CD8-positive, alpha-beta memory T cell (primary cell): Measurements from ENCODE around the gene SPNS2. TPM values are rescaled to one million over a fixed set of nuclear protein-coding genes. Genes with fewer than 3 reads are reported as not detected.
A peak's percentile ranks its signal among the peaks of the same experiment; 100 is the strongest.

Experiments used
- CTCF ChIA-PET: fragments of 350-600 bp; sonication (Branson Sonifier 250); formaldehyde crosslinking; loops from one replicate; lab custom pipeline; 2021; ENCODE audit warnings: antibody characterized with exemption; lab: Charles Lee
- POLR2A ChIA-PET: fragments of 350-600 bp; sonication (Branson Sonifier 250); formaldehyde crosslinking; loops from one replicate; lab custom pipeline; 2021; ENCODE audit warnings: antibody characterized with exemption; lab: Charles Lee
- DNase-seq, 5 donors: peaks; one replicate each; pipeline versions ENCODE4 v3.0.0 to v3.0.0-alpha.2; 2020 to 2022; ENCODE audit warnings: mixed read lengths in 1 of 5
- H3K27ac ChIP-seq: one replicate; pipeline ENCODE4 v1.7.0; 2013; ENCODE audit warnings: low read depth, mild to moderate bottlenecking, low read length, moderate library complexity
- H3K27me3 ChIP-seq: 2 replicates; pipeline ENCODE4 v1.7.0; 2013; ENCODE audit warnings: low read length, mild to moderate bottlenecking; ENCODE audit not compliant: insufficient read depth, poor library complexity, severe bottlenecking
- H3K36me3 ChIP-seq: 2 replicates; pipeline ENCODE4 v1.7.0; 2013; ENCODE audit warnings: mild to moderate bottlenecking, low read length, moderate library complexity; ENCODE audit not compliant: insufficient read depth
- H3K4me1 ChIP-seq: 2 replicates; pipeline ENCODE4 v1.7.0; 2013; ENCODE audit warnings: mild to moderate bottlenecking, low read length, moderate library complexity; ENCODE audit not compliant: insufficient read depth
- H3K4me3 ChIP-seq: 2 replicates; pipeline ENCODE4 v1.7.0; 2013; ENCODE audit warnings: mild to moderate bottlenecking, low read length
- H3K9me3 ChIP-seq: 2 replicates; pipeline ENCODE4 v1.7.0; 2013; ENCODE audit warnings: mild to moderate bottlenecking, low read length
- H3K27ac Mint-ChIP-seq, 8 donors: one replicate each; pipeline ENCODE4 v1.8.0; 2020 to 2021; ENCODE audit warnings: mixed read lengths in 8 of 8, mild to moderate bottlenecking in 6 of 8, inconsistent platforms in 3 of 8, moderate library complexity in 3 of 8
- H3K27me3 Mint-ChIP-seq, 2 donors: one replicate each; pipeline ENCODE4 v1.8.0; 2020 to 2021; ENCODE audit warnings: mixed read lengths in 2 of 2, mild to moderate bottlenecking in 1 of 2, moderate library complexity in 1 of 2
- H3K36me3 Mint-ChIP-seq, 3 donors: one replicate each; pipeline ENCODE4 v1.8.0; 2020 to 2021; ENCODE audit warnings: mixed read lengths in 3 of 3, inconsistent platforms in 1 of 3, mild to moderate bottlenecking in 1 of 3
- H3K4me1 Mint-ChIP-seq, 3 donors: one replicate each; pipeline ENCODE4 v1.8.0; 2020 to 2021; ENCODE audit warnings: mixed read lengths in 3 of 3, inconsistent platforms in 1 of 3, mild to moderate bottlenecking in 1 of 3
- H3K4me3 Mint-ChIP-seq, 7 donors: one replicate each; pipeline ENCODE4 v1.8.0; 2020 to 2021; ENCODE audit warnings: mixed read lengths in 7 of 7, mild to moderate bottlenecking in 6 of 7, moderate library complexity in 4 of 7, inconsistent platforms in 2 of 7
- H3K9me3 Mint-ChIP-seq, 5 donors: one replicate each; pipeline ENCODE4 v1.8.0; 2020 to 2022; ENCODE audit warnings: mixed read lengths in 5 of 5, mild to moderate bottlenecking in 3 of 5, moderate library complexity in 2 of 5, inconsistent platforms in 1 of 5
- polyA plus RNA-seq: library from polyadenylated mRNA; unstranded; fragments of 300-500 nt; fragmentation: Illumina TruSeq; gene quantifications from one replicate; pipeline ENCODE4 v1.2.3, GENCODE V29; 2021
- total RNA-seq, 2 experiments: library from RNA; stranded (reverse); gene quantifications; one replicate each; pipeline ENCODE4 v1.2.3, GENCODE V29; 2021

Gene SPNS2
- total and polyA plus RNA-seq, 3 experiments from 2014 or later = 0.10 to 0.50 (median 0.49) TPM

DNA sequence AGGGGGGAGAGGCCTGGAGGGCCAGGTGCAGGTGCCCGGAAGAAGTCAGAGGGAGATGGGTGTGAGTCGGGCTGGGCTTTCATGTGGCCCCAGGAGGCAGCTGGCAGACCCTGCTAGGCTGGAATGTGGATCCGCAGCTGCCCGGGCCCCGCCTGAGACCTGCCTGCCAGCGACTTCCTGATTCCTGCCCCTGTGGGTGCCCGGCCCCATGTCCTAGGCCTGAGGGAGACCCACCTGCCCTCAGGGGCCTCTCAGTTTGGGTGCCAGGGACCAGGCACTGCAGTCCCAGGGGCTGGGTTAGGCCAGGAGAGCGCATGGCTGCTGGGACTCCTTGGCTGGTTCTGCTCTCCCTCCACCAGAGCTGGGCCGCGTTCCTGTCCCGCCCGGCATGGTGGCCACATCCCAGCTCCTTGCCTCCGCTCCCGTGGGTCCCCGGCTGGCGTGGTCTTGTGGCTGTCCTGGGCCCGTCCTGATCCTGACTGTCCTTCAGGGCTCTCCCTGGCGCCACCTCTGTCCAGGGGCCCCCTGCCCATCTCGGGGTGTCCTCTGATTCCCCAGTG, 22.1 kb upstream of the SPNS2 start:
- peaks cover 16% of the 10 kb centered on the region for H3K4me1 ChIP-seq
- H3K27ac ChIP-seq = no peak overlapping the region
- H3K9me3 ChIP-seq = no peaks in the 10 kb centered on the region
- no peak overlapping the region for H3K4me3 ChIP-seq
- Mint-ChIP-seq H3K4me3 (no peak overlapping the region), H3K4me1 (peaks cover 9 to 21% (median 13%) of the 10 kb centered on the region in 3 donors), H3K36me3 (no peaks in the 10 kb centered on the region), H3K27me3 (peaks cover 0 to 3% of the 10 kb centered on the region in 2 donors), H3K27ac (no peak overlapping the region), H3K9me3 (no peaks in the 10 kb centered on the region)
- H3K27me3 ChIP-seq = no peaks in the 10 kb centered on the region
- ChIA-PET POLR2A (no interaction called here), CTCF (no interaction called here)
- no peak for DNase-seq
- no peaks in the 10 kb centered on the region for H3K36me3 ChIP-seq

DNA sequence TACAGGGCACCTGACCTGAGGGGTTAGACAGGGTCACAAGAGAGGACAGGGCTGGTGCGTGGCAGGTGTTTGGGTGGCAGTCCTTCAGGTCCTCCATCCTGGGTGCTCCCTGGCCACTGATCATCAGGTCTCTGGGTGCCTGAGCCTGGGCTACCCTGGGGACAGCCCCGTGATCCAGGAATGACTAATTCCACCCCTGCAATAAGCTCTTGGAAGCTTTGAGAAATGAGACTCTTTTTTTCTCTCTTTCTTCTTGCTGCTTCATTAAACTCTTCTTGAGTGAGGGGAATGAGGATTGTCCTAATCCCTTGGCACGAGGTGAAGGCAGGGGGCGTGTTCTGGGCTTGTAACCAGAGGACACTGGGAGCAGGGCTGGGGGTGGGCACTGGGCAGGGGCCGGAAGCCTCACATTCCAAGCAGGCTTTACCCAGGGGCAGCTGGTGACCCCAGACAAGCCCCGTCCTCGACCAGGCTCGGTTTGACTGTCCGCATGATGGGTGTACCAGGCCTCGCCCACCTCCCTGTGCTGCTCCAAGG, 21.4 kb upstream of the SPNS2 start:
- ChIA-PET POLR2A (no interaction called here), CTCF (interaction anchor here (1.3 kb wide), 1 partner anchor 22 kb away, joined by 3 read pairs; the partner anchor contains the start of gene SPNS2)
- no peak overlapping the region for H3K4me3 Mint-ChIP-seq

DNA sequence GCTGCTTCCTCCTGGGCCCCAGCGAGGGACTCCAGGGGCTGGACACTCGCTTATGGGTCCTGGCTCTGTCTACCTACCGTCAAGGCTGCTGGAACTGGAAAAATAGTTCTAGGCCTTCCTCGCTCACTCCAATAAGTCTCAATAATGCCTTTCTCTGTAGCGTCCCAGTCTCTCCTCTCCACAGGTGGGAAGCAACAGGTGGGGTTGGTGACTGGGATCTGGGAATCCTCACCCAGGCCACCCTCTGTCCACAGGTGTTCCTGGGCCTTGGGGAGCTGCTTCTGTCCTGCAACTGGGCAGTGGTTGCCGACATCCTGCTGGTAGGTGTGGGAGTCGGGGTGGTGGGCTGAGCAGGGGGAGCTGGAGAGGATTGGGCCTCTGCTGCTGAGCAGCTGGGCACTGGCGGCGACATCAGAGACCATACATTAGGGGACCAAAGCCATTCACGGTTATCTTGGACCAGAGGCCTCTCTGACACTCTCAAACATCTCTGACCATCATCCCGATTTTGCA, 20.3 kb upstream of the SPNS2 start:
- Mint-ChIP-seq H3K4me1 (peaks cover 19 to 37% (median 25%) of the 10 kb centered on the region in 3 donors), H3K4me3 (no peak overlapping the region), H3K36me3 (no peaks in the 10 kb centered on the region), H3K9me3 (no peaks in the 10 kb centered on the region), H3K27me3 (peaks cover 0 to 3% of the 10 kb centered on the region in 2 donors), H3K27ac (peak overlapping the region in 3 of 8 donors; percentile 5 to 66 (median 27))
- no peaks in the 10 kb centered on the region for H3K9me3 ChIP-seq
- H3K4me1 ChIP-seq = peaks cover 19% of the 10 kb centered on the region
- no peak for DNase-seq
- no peak overlapping the region for H3K4me3 ChIP-seq
- no peaks in the 10 kb centered on the region for H3K36me3 ChIP-seq
- ChIA-PET POLR2A (interaction anchor here (0.6 kb wide), 1 partner anchor 19 kb away, joined by 3 read pairs; no protein-coding TSS in a partner anchor), CTCF (interaction anchor here (1.3 kb wide), 1 partner anchor 21 kb away, joined by 3 read pairs; the partner anchor contains the start of gene SPNS2)
- no peaks in the 10 kb centered on the region for H3K27me3 ChIP-seq
- H3K27ac ChIP-seq = no peak overlapping the region

More for the DNA sequence above, 21.4 kb upstream of the SPNS2 start:
- Mint-ChIP-seq H3K4me1 (peaks cover 15 to 29% (median 16%) of the 10 kb centered on the region in 3 donors), H3K27ac (peak overlapping the region in 1 of 8 donors; percentile 42), H3K36me3 (no peaks in the 10 kb centered on the region), H3K9me3 (no peaks in the 10 kb centered on the region), H3K27me3 (peaks cover 0 to 3% of the 10 kb centered on the region in 2 donors)
- Histone ChIP-seq H3K4me3 (no peak overlapping the region), H3K27ac (no peak overlapping the region), H3K4me1 (peaks cover 19% of the 10 kb centered on the region), H3K36me3 (no peaks in the 10 kb centered on the region), H3K27me3 (no peaks in the 10 kb centered on the region), H3K9me3 (no peaks in the 10 kb centered on the region)
- no peak for DNase-seq

DNA sequence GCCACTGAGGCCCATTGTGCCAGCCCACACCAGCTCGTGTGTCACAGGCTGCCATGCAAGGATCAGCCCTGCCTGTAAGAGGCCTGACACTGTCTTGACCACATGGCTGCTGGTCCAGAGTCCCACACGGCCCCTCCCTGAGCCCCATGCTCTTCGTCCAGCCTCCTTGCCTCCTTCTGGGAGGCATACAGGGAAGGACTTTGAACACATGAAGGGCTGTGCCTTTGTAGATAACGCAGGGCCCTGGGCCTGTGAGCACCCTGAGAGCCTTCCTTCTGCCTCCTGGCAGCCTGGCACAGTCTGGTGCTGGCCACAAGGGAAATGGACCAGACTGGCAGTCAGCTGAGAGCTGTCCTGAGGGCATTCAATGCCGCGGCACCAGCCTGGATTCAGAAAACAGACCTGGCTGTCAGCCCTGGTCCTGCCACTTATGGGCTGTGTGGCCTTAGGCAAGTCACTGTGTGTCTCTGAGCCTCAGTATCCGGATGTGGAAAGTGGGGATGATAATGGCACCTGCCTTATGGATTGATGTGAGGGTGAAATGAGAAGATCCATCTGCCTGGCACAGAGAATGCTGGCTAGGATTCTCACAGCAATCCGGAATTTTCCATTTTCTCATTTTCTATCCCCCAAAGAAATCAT, 19.2 kb upstream of the SPNS2 start:
- H3K9me3 Mint-ChIP-seq = no peaks in the 10 kb centered on the region
- peaks cover 0 to 3% of the 10 kb centered on the region in 2 donors for H3K27me3 Mint-ChIP-seq
- H3K27ac ChIP-seq = no peak overlapping the region
- H3K36me3 ChIP-seq = no peaks in the 10 kb centered on the region
- no peaks in the 10 kb centered on the region for H3K27me3 ChIP-seq
- ChIA-PET CTCF (no interaction called here), POLR2A (no interaction called here)
- H3K36me3 Mint-ChIP-seq = peaks cover 0 to 3% (median 0%) of the 10 kb centered on the region in 3 donors
- no peak overlapping the region for H3K4me3 Mint-ChIP-seq
- peaks cover 23 to 45% (median 32%) of the 10 kb centered on the region in 3 donors for H3K4me1 Mint-ChIP-seq
- no peak overlapping the region for H3K4me3 ChIP-seq
- no peak for DNase-seq
- H3K9me3 ChIP-seq = no peaks in the 10 kb centered on the region
- peak overlapping the region in 4 of 8 donors; percentile 24 to 66 (median 50) for H3K27ac Mint-ChIP-seq
- peaks cover 25% of the 10 kb centered on the region for H3K4me1 ChIP-seq

DNA sequence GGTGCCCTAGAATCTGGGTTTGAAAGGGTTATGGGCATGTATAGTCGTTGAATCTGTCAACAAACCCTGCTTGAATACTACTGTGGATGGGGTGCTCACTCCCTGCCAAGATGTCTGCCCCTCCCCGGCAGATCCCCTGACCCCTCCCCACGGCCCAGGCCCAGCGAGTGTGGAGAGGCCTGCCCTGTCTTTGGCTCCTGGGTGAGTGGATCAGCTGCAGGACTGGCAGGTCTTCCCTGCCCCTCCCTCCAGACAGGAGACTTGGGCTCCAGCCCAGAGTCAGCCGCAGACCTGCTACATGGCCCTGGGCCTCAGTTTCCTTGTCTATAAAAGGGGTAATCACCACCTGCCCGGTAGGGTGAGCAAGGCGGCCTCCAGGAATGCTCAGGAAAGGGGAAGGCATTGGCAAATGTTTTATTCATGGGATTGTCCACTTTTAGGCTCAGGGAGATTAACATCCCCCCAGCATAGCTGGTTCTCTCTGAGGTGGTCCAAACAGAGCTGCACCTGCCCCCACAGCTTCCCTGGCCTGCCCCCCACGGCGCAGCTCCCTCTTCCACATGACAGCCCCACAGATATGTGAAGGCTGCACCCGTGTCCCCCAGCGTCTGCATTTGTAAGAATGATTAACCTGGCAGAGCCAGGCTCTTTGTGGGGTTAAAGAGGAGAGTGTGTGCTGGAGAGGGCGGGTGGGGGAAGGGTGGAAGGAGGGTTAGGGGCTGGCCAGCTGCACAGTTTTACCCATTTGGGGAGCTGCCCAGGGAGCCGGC, 18.5 kb upstream of the SPNS2 start:
- Mint-ChIP-seq H3K9me3 (no peaks in the 10 kb centered on the region), H3K36me3 (peaks cover 0 to 8% (median 0%) of the 10 kb centered on the region in 3 donors), H3K4me3 (peak overlapping the region in 1 of 7 donors; percentile 38), H3K4me1 (peaks cover 28 to 52% (median 39%) of the 10 kb centered on the region in 3 donors), H3K27ac (peak overlapping the region in 5 of 8 donors; percentile 24 to 99 (median 44)), H3K27me3 (peaks cover 0 to 3% of the 10 kb centered on the region in 2 donors)
- H3K36me3 ChIP-seq = no peaks in the 10 kb centered on the region
- no peaks in the 10 kb centered on the region for H3K9me3 ChIP-seq
- peaks cover 32% of the 10 kb centered on the region for H3K4me1 ChIP-seq
- no peaks in the 10 kb centered on the region for H3K27me3 ChIP-seq
- no peak overlapping the region for H3K4me3 ChIP-seq
- CTCF ChIA-PET = interaction anchor here (1.2 to 1.7 kb wide), 3 partner anchors 17 to 59 kb away, joined by 3 to 6 read pairs (median 4); partner anchors contain the start of gene SPNS2
- no peak for DNase-seq
- H3K27ac ChIP-seq = no peak overlapping the region
- POLR2A ChIA-PET = interaction anchor here (0.6 to 1.6 kb wide), 4 partner anchors 11 to 75 kb away, joined by 3 to 7 read pairs (median 4); partner anchors contain the start of genes MYBBP1A and SPNS2

DNA sequence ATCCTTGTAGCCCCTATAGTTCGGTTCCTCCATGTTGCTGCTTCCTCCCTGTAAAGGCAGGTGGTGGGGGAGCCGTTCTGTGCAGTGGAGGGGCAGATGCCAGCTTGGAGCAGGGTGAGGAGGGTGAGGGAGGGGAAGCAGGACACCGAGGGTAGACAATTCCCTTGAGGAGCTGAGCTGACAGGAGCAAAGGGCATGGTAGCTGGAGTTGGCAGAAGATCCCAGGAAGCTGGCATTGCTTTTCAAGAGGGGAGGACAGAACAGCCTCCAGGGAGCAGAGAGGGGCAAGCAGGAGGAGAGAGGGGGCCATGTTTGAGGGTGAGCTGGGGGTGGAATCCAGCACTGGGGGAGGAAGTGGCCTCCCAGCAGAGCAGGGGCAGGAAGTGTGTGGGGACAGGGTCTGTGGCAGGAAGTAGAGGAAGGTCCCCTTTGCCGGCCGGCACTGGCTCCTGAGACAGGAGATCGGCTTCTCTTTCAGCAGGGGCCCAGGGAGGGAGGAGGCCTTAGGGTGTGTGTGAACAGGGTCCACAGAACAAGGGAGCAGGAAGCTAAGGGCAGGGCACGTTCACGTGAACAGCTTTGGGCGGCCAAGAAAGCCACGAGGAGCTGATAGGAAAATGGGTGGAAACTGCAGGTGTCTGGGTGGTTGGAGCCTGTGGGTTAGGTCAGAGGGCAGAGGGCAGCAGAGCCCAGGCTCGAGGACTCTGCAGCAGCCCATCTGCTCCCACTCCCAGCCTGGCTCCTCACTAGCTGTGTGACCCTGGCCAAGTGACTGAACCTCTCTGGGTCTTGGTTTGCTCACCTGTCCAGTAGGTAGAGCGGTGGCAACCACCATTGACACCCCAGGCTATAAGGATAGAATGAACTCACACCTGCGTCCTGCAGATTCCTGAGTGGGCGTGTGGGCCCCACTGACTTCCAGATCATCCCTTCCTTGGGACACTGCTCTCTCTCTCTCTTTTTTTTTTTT, 17.5 kb upstream of the SPNS2 start:
- no peaks in the 10 kb centered on the region for H3K36me3 ChIP-seq
- peak overlapping the region; percentile 61 for H3K4me3 ChIP-seq
- H3K4me1 ChIP-seq = peaks cover 39% of the 10 kb centered on the region
- Mint-ChIP-seq H3K36me3 (peaks cover 0 to 15% (median 0%) of the 10 kb centered on the region in 3 donors), H3K4me3 (peak overlapping the region; percentile 71 to 93 (median 79)), H3K4me1 (peaks cover 35 to 63% (median 47%) of the 10 kb centered on the region in 3 donors), H3K27ac (peak overlapping the region; percentile 44 to 99 (median 95)), H3K27me3 (peaks cover 0 to 3% of the 10 kb centered on the region in 2 donors), H3K9me3 (no peaks in the 10 kb centered on the region)
- no peak overlapping the region for H3K27ac ChIP-seq
- H3K9me3 ChIP-seq = no peaks in the 10 kb centered on the region
- peak in 3 of 5 donors; percentile 24 to 66 (median 38) for DNase-seq
- CTCF ChIA-PET = interaction anchor here (0.6 to 2.1 kb wide), 7 partner anchors 9 to 309 kb away, joined by 3 to 6 read pairs (median 3); partner anchors contain the start of gene SPNS2
- POLR2A ChIA-PET = interaction anchor here (0.5 to 1.6 kb wide), 6 partner anchors 12 to 408 kb away, joined by 3 to 7 read pairs (median 5); partner anchors contain the start of genes MYBBP1A and SPNS2
- H3K27me3 ChIP-seq = no peaks in the 10 kb centered on the region
